ENCODE data around the gene LRRC15. TPM values are rescaled to one million over a fixed set of nuclear protein-coding genes. Genes with fewer than 3 reads are reported as not detected.
A peak's percentile ranks its signal among the peaks of the same experiment; 100 is the strongest.

Gene LRRC15
- total RNA-seq, 2 experiments from 2014 or later: not detected

- ChIA-PET POLR2A (interaction anchor here (0.8 kb wide), 1 partner anchor 100 kb away, joined by 3 read pairs; no protein-coding TSS in a partner anchor), CTCF (ENCODE audit: unreplicated experiment) (interaction anchor here (1.3 kb wide), 1 partner anchor 10 kb away, joined by 3 read pairs; no protein-coding TSS in a partner anchor)
- no peak overlapping the region for H3K4me2 ChIP-seq (ENCODE audit: low read length)
- H3K36me3 ChIP-seq (ENCODE audit: insufficient read depth, low read length): no peaks in the 10 kb centered on the region
- intact Hi-C loops (cut with micrococcal nuclease; ENCODE audit: unreplicated experiment): no loop called here
- TF ChIP-seq CTCF (conservative IDR thresholded peaks at IDR 0.05; ENCODE audit: low read length) (peak; percentile 98), EZH2phosphoT487 (IDR thresholded peaks at IDR 0.05; ENCODE audit: borderline replicate concordance, low read depth, low read length) (no peak)
- BruUV-seq (replicated peaks): no TSS peak
- peak; percentile 58 for DNase-seq (ENCODE audit: low spot score)
- H3K4me1 ChIP-seq (ENCODE audit: insufficient read depth, low read length, poor library complexity, severe bottlenecking): no peaks in the 10 kb centered on the region
- no peaks in the 10 kb centered on the region for H3K9me3 ChIP-seq (ENCODE audit: low read length)
- no peak overlapping the region for H3K4me3 ChIP-seq (ENCODE audit: low read depth, low read length, poor library complexity, severe bottlenecking)
- H3K79me2 ChIP-seq (ENCODE audit: insufficient read depth, low read depth, low read length): no peaks in the 10 kb centered on the region
- no peak overlapping the region for H2AFZ ChIP-seq (ENCODE audit: low read length)
- no peaks in the 10 kb centered on the region for H4K20me1 ChIP-seq (ENCODE audit: insufficient read depth, low read length)
- H3K27ac ChIP-seq (ENCODE audit: low read depth, low read length, poor library complexity, severe bottlenecking): no peak overlapping the region
- no peaks in the 10 kb centered on the region for H3K9me2 ChIP-seq (ENCODE audit: insufficient read depth, low read length)
Measured at GRCh38 chr3:194344012-194344411, 25.5 kb downstream of the LRRC15 start.

- POLR2A ChIA-PET: interaction anchor here (0.8 kb wide), 1 partner anchor 100 kb away, joined by 3 read pairs; no protein-coding TSS in a partner anchor
- H3K4me2 ChIP-seq (ENCODE audit: low read length): no peak overlapping the region
- BruUV-seq (replicated peaks): no TSS peak
Measured at GRCh38 chr3:194343561-194343893, 26.0 kb downstream of the LRRC15 start.

More at GRCh38 chr3:194343561-194343893, 26.0 kb downstream of the LRRC15 start:
- DNase-seq (ENCODE audit: low spot score): no peak
- intact Hi-C loops (cut with micrococcal nuclease; ENCODE audit: unreplicated experiment): no loop called here
- no peak overlapping the region for H3K4me3 ChIP-seq (ENCODE audit: low read depth, low read length, poor library complexity, severe bottlenecking)
- no peaks in the 10 kb centered on the region for H3K79me2 ChIP-seq (ENCODE audit: insufficient read depth, low read depth, low read length)
- H3K4me1 ChIP-seq (ENCODE audit: insufficient read depth, low read length, poor library complexity, severe bottlenecking): no peaks in the 10 kb centered on the region
- CTCF ChIA-PET (ENCODE audit: unreplicated experiment): interaction anchor here (1.3 kb wide), 1 partner anchor 11 kb away, joined by 3 read pairs; no protein-coding TSS in a partner anchor
- H3K9me2 ChIP-seq (ENCODE audit: insufficient read depth, low read length): no peaks in the 10 kb centered on the region
- no peak overlapping the region for H2AFZ ChIP-seq (ENCODE audit: low read length)
- no peaks in the 10 kb centered on the region for H3K9me3 ChIP-seq (ENCODE audit: low read length)
- TF ChIP-seq EZH2phosphoT487 (IDR thresholded peaks at IDR 0.05; ENCODE audit: borderline replicate concordance, low read depth, low read length): no peak
- no peak for TF ChIP-seq CTCF (conservative IDR thresholded peaks at IDR 0.05; ENCODE audit: low read length)
- H3K36me3 ChIP-seq (ENCODE audit: insufficient read depth, low read length): no peaks in the 10 kb centered on the region
- H4K20me1 ChIP-seq (ENCODE audit: insufficient read depth, low read length): no peaks in the 10 kb centered on the region
- no peak overlapping the region for H3K27ac ChIP-seq (ENCODE audit: low read depth, low read length, poor library complexity, severe bottlenecking)
